HG02678 (cell line): ENCODE data around the gene PEF1.

Source experiments
- ATAC-seq: cut with Tn5 transposase; IDR thresholded peaks from one replicate; pipeline ENCODE4 v1.9.1; 2021; ENCODE audit warnings: mild to moderate bottlenecking, moderate library complexity; ENCODE audit not compliant: unreplicated experiment

PEF1 gene, protein sequence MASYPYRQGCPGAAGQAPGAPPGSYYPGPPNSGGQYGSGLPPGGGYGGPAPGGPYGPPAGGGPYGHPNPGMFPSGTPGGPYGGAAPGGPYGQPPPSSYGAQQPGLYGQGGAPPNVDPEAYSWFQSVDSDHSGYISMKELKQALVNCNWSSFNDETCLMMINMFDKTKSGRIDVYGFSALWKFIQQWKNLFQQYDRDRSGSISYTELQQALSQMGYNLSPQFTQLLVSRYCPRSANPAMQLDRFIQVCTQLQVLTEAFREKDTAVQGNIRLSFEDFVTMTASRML

DNA sequence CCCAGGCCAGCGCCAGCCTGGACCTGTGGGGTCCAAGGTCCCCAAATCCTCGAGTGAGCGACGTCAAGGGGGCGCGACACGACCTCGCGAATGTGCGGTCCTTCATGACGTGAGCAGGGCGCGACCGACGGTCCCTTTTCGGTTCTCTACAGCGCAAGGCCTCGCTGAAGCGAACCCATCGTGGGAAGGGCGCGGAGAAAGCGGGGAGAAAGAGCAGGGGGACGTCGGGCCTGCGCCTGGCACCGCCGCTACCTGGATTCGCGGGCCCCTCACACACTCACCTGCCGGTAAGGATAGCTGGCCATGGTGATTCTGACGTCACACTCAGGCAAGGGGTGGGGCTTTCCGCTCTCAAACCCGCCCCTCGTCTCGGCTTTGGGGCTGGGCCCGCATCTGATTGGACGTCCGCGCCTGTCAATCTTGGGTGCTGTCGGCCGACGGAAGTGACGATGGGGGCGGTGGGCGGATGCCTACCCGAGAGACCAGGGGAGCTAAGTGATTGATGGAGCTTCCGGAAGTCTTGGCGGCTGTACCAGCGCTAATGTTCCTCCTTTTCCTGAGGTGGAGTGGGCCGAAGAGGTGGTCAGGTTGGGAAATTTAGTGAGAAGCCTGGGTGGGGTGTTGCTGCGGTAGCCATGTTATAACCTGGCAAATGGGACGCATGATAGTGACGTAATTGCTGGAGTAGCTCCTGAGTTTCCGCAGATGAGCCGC lies at the start of gene PEF1:
PEF1 (minus strand) TSS at position 317 of the 714 bp plus-strand sequence; CDS start at position 305, 12 bp downstream.
- ATAC-seq = peak; percentile 95

DNA sequence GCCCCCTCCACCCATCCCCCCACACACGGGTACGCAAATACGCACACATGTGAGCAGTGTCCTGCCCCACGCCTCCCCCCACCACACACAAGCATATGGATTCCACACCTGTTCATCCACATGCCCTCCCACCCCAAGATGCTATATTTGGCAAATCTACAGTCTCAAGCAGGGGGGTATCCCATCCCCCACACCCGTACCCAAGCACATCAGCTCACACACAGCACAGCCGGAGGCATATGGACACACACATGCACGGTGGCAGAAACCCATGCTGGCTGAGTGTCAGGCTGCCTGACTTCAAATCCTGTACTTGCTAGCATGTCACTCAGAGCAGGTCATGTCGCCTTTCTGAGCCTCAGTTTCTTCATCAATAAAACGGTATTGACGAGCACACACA lies 48.6 kb upstream of the PEF1 start:
- ATAC-seq = no peak

DNA sequence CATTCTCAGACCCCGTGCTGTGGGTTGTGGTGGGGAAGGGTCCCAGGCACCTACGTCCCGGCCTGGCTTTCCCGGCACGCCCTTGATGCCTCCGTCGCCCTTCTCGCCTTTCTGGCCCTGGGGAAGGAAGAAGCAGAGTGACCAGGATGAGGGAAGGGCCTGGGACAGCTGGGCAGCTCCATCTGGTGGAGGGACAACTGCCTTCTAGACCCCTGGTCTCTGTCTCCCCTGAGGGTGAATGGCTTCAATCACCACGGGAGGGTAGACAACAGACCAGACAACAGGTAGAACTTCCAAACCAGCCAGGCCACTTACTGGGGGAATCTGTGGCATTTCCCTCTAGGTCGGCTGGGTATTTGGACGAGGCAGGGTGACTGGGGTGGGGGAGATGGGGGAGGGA lies 47.3 kb upstream of the PEF1 start:
- no peak for ATAC-seq

DNA sequence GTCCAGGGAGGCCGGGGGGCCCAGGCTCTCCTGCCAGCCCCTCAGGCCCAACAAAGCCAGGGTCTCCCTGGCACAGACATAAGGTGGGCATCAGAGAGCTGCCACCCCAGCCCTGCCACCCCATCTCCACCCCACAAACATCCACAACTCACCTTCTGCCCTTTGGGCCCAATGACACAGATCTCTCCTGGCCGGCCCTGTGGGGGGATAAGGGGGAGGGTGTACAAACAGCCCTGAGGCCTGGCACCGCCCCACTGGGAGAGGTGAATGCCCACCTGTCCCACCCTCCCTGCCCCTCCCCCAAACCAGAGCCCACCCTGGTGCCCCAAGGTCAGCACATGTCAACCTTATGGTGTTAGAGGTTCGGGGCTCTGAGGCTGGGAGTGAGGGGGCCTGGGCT lies 46.8 kb upstream of the PEF1 start:
- ATAC-seq = no peak

DNA sequence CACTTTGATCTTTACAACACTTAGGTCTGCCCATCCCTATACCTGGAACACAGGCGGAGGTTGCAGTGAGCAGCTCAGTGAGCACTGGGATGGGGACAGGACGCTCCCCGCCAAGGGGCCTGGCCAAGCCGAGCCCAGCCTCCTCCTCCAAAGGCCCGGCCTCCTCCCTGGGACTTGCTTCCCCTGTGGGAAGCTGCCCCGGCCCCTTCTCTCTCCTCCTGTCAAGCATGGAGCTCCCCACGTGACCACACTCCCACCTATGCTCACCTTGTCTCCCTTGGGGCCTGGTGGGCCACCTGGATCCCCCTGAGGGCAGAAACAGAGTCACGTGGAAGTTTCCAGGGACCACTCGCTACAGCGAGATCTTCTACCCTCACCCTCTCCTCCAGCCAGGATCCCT lies 46.2 kb upstream of the PEF1 start:
- no peak for ATAC-seq

DNA sequence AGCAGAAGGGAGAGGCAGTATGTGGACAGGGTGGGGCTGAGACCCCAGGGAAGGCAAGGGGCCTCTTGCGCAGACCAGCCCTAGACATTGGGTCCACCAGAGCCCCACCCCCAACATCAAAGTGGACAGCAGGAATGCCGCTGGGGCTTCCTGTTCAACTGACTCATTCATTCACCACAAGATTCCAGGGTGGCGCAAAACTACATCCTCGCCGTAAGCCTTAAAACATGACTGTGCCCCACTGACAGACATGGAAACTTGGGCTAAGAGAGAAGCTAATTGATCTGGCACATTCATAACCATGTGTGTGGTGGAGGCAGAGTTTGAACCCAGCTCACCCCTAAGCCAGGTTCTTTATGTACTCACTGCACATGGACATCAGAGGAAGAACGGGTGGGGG lies 45.2 kb upstream of the PEF1 start:
- ATAC-seq = no peak

DNA sequence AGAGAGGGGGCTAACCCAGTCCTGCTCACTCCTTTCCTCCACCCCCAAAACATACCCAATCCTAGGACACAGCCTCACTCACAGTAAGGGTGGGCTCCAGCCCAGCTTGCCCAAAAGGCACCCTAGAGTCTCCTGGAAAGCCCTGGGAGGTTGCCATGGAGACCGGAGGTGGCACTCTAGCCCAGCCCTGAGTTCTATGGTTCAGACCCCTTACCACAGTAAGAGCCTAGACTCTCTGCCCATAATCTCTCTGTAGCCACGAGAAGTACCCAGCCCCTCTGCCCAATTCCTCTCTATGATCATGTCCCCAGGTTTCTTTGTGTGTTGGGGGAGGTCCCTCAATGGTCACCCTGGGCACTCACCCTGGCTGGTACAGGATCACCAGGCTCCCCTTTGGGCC lies 44.7 kb upstream of the PEF1 start:
- ATAC-seq = no peak

DNA sequence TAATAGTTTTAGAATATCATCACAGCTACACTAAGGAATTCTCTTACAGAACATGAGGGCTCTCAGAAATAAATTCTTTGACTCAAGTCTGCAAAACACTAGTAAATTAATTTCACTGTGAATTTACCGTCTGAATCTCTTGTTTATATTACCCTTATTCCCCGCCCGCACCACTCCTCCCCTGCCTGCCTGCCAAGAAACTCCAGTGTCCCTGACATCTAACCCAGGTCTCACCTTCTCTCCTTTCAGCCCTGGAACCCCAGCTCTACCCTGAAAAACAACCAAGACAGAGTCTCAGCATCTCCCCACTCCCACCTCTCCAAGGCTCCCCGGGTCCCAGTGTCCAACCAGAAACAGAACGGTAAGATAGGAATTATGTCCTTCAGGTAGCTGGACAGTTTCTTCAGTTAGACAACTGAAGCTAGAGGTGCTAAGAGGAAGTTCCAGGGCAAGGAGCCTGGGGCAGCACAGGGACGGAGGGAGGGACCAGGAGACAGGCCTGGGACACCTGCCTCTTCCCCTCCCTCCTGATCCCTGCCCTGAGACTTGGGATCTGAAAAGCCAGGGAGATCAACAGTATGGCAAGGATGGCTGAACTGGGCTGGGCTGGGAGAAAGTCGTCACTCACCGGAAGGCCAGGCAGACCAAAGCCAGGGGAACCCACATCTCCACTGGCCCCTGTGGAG lies 43.7 kb upstream of the PEF1 start:
- no peak for ATAC-seq

DNA sequence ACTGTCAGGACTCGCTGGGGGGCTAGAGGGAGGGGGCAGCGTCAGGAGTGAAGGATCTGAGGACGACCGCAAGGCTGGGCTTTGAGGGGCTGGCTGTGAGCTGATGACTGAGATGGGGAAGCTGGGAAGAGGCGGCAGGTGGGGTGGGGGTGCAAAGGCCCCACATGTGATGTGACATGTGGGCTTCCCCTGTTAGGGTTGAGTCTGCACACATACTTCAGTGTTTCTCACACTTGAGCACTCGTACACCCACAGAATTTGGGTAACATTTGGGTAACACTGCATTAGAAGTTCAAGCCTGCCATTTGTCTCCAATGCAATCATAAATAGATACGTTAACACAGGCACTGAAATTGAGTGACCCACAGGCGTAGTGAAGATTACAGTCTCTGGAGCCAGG lies 42.9 kb upstream of the PEF1 start:
- no peak for ATAC-seq

DNA sequence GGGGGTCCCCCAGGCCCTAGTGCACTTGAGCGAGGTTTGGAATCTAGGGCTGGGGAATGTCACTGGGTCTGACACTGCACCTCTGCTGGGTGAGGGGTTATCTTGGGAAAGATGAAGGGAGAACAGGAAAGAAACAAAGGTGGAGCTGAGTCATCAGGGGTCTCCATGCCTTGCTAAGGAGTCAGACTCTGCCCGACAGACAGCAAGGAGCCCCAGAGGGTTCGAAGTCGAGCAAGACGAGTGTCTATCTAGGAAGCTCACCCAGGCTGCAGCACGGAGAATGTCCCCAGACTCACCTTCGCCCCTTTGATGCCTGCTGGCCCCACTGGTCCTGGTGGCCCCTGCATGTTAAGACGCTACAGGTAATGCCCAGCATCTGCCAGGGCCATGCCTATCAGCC lies 41.1 kb upstream of the PEF1 start:
- no peak for ATAC-seq

DNA sequence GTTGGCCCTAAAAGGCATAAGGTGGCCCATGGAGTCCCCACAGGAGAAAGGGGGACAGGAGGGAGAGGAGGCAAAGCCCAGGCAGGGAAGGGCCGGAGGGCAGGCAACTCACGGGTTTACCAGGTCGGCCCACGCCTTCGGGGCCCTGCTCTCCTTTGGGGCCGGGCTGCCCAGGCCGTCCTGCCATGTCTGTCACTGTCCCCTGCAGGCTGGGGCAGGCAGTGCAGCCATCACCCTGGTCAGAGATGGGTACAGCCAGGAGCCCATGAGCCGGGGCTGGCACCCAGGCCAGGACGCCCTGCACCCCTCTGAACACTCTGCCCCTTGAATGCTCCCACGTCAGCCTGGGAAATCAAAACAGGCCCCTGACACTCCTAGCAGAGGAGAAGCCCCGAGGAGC lies 39.3 kb upstream of the PEF1 start:
- no peak for ATAC-seq

DNA sequence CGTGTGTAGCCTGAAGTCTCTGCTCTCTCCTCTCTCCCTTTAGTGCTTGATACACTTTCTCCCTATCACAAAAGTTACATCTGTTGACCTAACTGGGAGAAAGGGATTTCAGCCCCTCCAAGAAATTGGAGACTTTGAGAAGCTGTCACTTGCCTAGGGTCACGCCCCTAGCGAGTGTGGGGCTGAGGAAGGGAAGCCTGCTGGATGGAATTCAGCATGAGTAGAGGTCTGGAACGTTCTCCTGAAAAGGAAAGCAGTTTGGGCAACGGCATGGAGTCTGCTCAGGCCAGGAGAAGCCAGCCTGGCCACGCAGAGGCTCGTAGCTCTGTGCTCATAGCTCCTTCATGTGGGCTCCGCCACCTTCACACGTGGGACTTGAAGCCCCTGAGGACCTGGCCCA lies 36.7 kb upstream of the PEF1 start:
- no peak for ATAC-seq

DNA sequence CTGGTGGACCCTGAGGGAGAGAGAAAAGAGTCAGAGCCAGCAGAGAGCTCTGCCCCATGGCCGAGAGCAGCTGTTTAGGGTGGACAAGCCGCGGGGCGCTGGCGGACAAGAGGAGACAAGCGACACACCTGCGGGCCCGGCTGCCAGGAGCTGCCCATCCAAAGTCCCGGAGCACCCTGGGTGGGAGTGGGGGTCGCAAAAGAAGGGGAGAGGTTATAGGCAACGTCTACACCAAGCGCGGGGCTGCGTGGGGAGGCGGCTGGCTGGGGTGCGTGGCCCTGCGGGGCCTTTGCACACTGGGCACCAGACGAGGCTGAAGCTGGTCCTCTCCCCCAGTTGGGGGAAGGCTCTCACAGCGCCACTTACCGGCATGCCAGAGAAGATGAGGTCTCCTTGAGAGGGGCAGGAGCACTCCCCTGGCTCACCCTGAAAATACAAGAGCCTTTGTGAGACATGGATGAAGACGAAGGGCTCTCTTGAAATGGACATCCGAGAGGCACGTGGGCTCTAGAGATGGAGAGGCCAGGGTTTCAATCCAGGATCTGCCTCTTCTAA lies 35.1 kb upstream of the PEF1 start:
- no peak for ATAC-seq

DNA sequence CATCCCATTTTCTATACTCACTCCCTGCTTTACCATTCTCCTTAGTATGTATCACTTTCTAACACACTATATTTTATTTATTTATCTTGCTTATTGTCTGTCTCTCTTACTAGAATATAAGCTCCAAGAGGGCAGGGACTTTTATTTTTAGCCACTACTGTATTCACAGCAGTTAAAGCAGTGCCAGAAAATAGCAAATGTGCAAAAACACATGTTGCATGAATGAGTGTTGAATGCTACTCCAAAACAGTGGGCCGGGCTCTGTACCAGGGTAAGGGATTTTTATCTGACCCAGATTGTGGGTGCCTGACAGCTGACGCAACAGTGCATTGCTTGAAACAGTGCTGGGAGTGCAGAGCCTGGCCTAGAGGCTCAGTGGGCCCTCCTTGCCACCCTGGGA lies 34.4 kb upstream of the PEF1 start:
- no peak for ATAC-seq

DNA sequence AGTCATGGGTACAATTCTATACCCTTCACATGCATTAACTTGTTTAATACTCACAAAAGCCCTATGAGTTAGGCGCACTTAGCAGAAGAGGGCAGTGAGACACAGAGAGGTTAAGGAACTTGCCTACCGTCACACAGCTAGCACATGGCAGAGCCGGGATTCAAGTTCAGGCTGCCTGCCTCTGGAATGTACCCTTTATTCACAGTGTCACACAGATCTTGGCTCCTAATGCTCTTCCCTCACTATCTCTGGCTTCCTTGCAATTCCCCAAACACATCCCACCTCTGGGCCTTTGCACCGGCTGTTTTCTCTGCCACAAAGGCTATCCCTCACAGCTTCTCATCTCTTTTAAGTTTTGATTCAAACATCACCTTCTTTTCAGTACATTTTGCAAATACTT lies 34.0 kb upstream of the PEF1 start:
- ATAC-seq = no peak

DNA sequence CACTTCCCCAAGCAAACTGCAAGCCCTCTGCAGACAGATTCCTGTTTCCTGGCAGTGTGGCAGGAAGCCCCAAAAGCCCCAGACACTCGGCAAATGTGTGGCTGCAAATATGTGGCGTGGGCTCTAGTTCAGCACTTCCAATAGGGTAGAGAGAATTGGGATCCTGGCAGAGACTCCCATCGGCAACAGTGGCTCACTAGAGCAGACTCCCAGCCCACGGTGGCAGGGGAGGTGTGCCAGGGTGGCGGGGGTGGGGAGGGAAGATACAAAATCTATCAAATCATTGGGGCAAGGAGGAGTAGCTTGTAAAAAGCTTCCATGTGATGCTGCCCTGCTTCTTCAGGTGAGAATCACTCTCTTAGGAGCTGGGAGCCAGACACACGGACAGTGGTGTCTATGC lies 33.3 kb upstream of the PEF1 start:
- no peak for ATAC-seq

DNA sequence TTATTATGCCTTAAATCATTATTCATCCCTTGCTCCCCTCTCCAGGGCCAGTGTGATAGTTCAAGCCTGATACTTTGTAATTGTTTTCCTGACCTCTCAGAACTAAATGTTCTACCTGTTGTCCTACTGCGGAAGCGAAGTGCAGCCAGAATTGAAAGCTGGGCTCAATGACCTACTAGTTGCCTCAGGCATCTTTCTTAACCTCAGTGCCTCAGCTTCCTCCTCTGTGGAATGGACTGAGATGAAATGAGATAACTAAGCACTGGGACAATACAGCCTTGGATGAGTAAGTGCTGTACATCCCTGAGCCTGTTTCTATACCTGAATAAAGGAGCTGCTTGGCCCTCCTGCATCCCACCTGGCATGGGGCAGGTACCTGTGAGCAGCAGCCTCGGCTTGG lies 32.7 kb upstream of the PEF1 start:
- no peak for ATAC-seq

DNA sequence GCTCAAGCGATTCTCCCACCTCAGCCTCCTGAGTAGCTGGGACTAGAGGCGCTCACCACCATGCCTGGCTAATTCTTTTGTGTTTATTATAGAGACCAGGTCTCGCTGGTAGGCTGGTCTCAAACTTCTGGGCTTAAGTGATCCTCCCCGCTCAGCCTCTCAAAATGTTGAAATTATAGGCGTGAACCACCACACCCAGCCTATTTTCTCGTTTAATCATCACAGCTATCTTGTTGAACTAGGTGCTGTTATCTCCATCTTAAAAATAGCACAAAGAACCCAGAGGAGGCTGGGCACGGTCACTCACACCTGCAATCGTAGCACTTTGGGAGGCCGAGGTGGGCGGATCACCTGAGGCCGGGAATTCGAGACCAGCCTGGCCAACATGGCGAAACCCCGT lies 31.1 kb upstream of the PEF1 start:
- ATAC-seq = no peak

DNA sequence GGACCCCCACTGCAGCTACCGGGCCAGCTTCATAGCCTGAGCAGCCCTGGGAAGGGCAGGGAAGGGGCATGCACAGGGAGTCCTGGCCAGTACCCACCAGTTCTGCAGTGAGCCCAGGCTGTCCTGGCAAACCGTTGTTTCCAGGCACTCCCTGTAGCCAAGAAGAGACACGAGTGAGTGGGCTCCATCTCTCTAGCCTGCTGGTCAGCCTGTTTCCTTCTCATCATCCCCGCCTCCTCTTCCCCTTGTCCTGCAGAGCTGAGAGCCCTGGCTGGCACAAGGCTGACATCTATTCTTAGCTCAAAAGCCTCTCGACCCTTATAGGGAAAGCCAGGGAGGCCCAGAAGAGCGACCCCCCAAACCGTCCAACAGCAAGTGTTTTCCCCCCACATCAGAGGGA lies 30.5 kb upstream of the PEF1 start:
- ATAC-seq = no peak

DNA sequence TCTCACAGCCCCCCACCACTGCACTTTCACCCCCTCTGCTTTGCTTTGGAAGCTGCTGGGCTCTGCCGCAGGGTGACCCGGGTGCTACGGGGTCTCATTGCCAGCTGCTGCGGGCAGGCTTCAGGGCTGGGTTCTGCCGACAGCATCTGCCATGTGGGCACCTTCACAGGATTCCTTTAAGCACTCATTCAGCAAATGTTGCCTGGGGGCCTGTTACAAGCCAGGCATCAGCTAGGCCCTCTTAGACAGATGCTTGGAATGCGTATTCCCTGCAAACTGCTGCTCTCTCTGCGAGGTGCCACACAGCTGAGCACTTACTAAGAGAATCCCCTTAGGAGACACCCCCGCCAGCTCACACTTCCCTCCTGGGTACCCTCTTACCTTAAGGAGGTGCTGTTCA lies 29.9 kb upstream of the PEF1 start:
- no peak for ATAC-seq

DNA sequence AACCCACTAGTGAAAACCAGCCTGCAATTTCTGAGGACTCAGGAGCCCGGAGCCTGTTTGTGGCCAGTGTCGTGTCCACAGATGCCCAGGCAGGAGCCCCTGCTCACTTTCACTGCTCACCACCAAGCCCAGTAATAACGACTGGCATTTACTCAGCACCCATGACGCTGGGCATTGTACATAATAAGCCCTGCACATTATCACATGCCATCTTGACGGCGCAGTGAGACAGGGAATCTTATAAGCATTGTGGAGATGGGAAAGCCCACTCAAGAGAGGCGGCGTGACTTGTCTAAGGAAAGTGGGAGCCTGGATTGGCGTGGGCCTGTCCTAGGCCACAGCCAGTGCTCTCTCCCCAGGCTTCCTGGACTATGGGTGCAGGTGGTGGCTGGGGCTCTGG lies 28.8 kb upstream of the PEF1 start:
- ATAC-seq = no peak

DNA sequence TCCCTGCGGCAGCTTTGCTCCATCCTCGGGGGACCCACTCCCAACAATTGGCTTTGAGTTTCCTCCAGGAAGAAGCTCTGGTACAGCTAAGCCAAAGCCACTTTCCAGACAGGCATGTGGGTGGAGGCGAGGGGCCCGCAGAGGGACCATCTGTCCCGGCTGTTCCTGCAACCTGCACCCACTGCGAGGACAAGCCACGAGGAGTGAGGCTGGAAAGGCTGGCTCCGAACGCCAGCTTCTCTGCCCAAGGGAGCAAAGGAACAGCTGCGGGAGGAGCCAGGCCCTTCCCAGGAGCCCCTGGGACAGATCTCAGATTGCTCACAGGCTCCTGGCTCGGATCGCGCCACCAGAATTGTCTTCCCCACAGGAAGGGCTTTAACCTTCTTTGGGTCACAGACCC lies 28.3 kb upstream of the PEF1 start:
- no peak for ATAC-seq
